ENCODE data around the gene TMCO6.
"Not testable (repeated sequence)": the region's sequence is repeated elsewhere in the genome, so short reads cannot be mapped to it uniquely, and the experiment has no call there.

The TMCO6 gene

GRCh38 chr5:140639148-140639981 lies at the start of gene TMCO6:
TMCO6 (plus strand) TSS chr5:140639451; CDS start chr5:140639528, 77 bp downstream.
- peak; percentile 46 for DNase-seq

- no peak for DNase-seq
Measured at GRCh38 chr5:140590861-140591260, 48.4 kb upstream of the TMCO6 start.

- DNase-seq: no peak
Measured at GRCh38 chr5:140591747-140592372, 47.4 kb upstream of the TMCO6 start.

- DNase-seq: not testable (repeated sequence)
Measured at GRCh38 chr5:140593070-140593469, 46.2 kb upstream of the TMCO6 start.

GRCh38 chr5:140594169-140594568 lies 45.1 kb upstream of the TMCO6 start:
- DNase-seq: no peak

- DNase-seq: no peak
Measured at GRCh38 chr5:140595538-140596300, 43.5 kb upstream of the TMCO6 start.

- DNase-seq: no peak
Measured at GRCh38 chr5:140596321-140596741, 42.9 kb upstream of the TMCO6 start.

GRCh38 chr5:140598836-140599235 lies 40.4 kb upstream of the TMCO6 start:
- no peak for DNase-seq

GRCh38 chr5:140600096-140600495 lies 39.2 kb upstream of the TMCO6 start:
- DNase-seq: no peak

GRCh38 chr5:140602147-140602546 lies 37.1 kb upstream of the TMCO6 start:
- no peak for DNase-seq

- DNase-seq: not testable (repeated sequence)
Measured at GRCh38 chr5:140603446-140603698, 35.9 kb upstream of the TMCO6 start.

- no peak for DNase-seq
Measured at GRCh38 chr5:140603734-140604133, 35.5 kb upstream of the TMCO6 start.

GRCh38 chr5:140605879-140606278 lies 33.4 kb upstream of the TMCO6 start:
- no peak for DNase-seq

- DNase-seq: no peak
Measured at GRCh38 chr5:140607031-140607430, 32.2 kb upstream of the TMCO6 start.

- no peak for DNase-seq
Measured at GRCh38 chr5:140608722-140609121, 30.5 kb upstream of the TMCO6 start.

- no peak for DNase-seq
Measured at GRCh38 chr5:140609126-140609525, 30.1 kb upstream of the TMCO6 start.

- DNase-seq: no peak
Measured at GRCh38 chr5:140611020-140611521, 28.2 kb upstream of the TMCO6 start.

- no peak for DNase-seq
Measured at GRCh38 chr5:140622301-140622700, 16.9 kb upstream of the TMCO6 start.

GRCh38 chr5:140623061-140623460 lies 16.2 kb upstream of the TMCO6 start:
- DNase-seq: not testable (repeated sequence)

- not testable (repeated sequence) for DNase-seq
Measured at GRCh38 chr5:140624886-140625285, 14.4 kb upstream of the TMCO6 start.

- DNase-seq: no peak
Measured at GRCh38 chr5:140627972-140628371, 11.3 kb upstream of the TMCO6 start.

GRCh38 chr5:140628711-140629110 lies 10.5 kb upstream of the TMCO6 start:
- no peak for DNase-seq

- no peak for DNase-seq
Measured at GRCh38 chr5:140630292-140631035, 8.8 kb upstream of the TMCO6 start.

Measured in NCI-H187 treated with DMSO at 0.1 percent for 48 hours (cell line).